Smooth muscle cell (in vitro differentiated cells): ENCODE data around the gene TAF5L. TPM values are rescaled to one million over a fixed set of nuclear protein-coding genes. Genes with fewer than 3 reads are reported as not detected.

Experiments used
- DNase-seq: peaks from one replicate; lab custom pipeline; 2025; ENCODE audit not compliant: unreplicated experiment; lab: John Stamatoyannopoulos, UW
- H2AFZ ChIP-seq: fragments of 200-600 bp; sonication (generic); 2 replicates; pipeline ENCODE4 v1.6.0; 2016; ENCODE audit warnings: antibody characterized with exemption, low read depth, mild to moderate bottlenecking
- H3F3A ChIP-seq: fragments of 200-600 bp; sonication (generic); 2 replicates; pipeline ENCODE4 v1.6.0; 2017; ENCODE audit warnings: antibody characterized with exemption, low read depth
- H3K27ac ChIP-seq: fragments of 200-600 bp; sonication (generic); 2 replicates; pipeline ENCODE4 v1.5.1; 2016; ENCODE audit warnings: low read depth, mild to moderate bottlenecking
- H3K27me3 ChIP-seq: fragments of 200-600 bp; sonication (generic); 2 replicates; pipeline ENCODE4 v1.6.1; 2016; ENCODE audit warnings: low read depth, mild to moderate bottlenecking
- H3K36me3 ChIP-seq: fragments of 200-600 bp; sonication (generic); 2 replicates; pipeline ENCODE4 v1.5.1; 2016; ENCODE audit warnings: low read depth
- H3K4me1 ChIP-seq: fragments of 200-600 bp; sonication (generic); 2 replicates; pipeline ENCODE4 v1.5.1; 2016; ENCODE audit warnings: low read depth
- H3K4me2 ChIP-seq: fragments of 200-600 bp; sonication (generic); 2 replicates; pipeline ENCODE4 v1.6.0; 2016; ENCODE audit warnings: mild to moderate bottlenecking
- H3K4me3 ChIP-seq: fragments of 200-600 bp; sonication (generic); 2 replicates; pipeline ENCODE4 v1.5.1; 2016; ENCODE audit warnings: mild to moderate bottlenecking
- H3K79me2 ChIP-seq: fragments of 200-600 bp; sonication (generic); 2 replicates; pipeline ENCODE4 v1.6.0; 2016; ENCODE audit warnings: low read depth, mild to moderate bottlenecking
- H3K9ac ChIP-seq: fragments of 200-600 bp; sonication (generic); 2 replicates; pipeline ENCODE4 v1.6.0; 2016; ENCODE audit warnings: low read depth
- H3K9me3 ChIP-seq: fragments of 200-600 bp; sonication (generic); replicated peaks from 2 replicates; pipeline ENCODE4 v1.5.1; 2016; ENCODE audit warnings: low read depth
- H4K20me1 ChIP-seq: fragments of 200-600 bp; sonication (generic); 2 replicates; pipeline ENCODE4 v1.6.0; 2016; ENCODE audit warnings: low read depth
- WGBS: methylation state at CpG from one replicate; pipeline ENCODE4 v1.1.7; 2016; ENCODE audit warnings: low lambda C conversion rate; 5-methylcytosine and 5-hydroxymethylcytosine counted together
- polyA plus RNA-seq: library from polyadenylated mRNA; unstranded; fragments of >200 nt; fragmentation: Nextera tagmentation; extraction: Ambion mirVana; gene quantifications from 2 replicates; pipeline ENCODE4 v1.2.1, GENCODE V29; 2016
- total RNA-seq: library from RNA; depleted of rRNA; stranded (reverse); fragments of >200 nt; gene quantifications from 2 replicates; pipeline ENCODE4 v1.2.3, GENCODE V29; 2014
- TF ChIP-seq, protein P1 (sequence below): fragments of 200-600 bp; sonication (generic); IDR thresholded peaks from 2 replicates; pipeline ENCODE4 v1.5.1; 2017; ENCODE audit warnings: borderline replicate concordance, mild to moderate bottlenecking, antibody characterized with exemption; ENCODE audit not compliant: insufficient read depth, poor library complexity, severe bottlenecking

The TAF5L gene
- 11.3 and 13.4 TPM in 2 replicates for total RNA-seq
- polyA plus RNA-seq, result 3.3 and 4.4 TPM in 2 replicates

DNA sequence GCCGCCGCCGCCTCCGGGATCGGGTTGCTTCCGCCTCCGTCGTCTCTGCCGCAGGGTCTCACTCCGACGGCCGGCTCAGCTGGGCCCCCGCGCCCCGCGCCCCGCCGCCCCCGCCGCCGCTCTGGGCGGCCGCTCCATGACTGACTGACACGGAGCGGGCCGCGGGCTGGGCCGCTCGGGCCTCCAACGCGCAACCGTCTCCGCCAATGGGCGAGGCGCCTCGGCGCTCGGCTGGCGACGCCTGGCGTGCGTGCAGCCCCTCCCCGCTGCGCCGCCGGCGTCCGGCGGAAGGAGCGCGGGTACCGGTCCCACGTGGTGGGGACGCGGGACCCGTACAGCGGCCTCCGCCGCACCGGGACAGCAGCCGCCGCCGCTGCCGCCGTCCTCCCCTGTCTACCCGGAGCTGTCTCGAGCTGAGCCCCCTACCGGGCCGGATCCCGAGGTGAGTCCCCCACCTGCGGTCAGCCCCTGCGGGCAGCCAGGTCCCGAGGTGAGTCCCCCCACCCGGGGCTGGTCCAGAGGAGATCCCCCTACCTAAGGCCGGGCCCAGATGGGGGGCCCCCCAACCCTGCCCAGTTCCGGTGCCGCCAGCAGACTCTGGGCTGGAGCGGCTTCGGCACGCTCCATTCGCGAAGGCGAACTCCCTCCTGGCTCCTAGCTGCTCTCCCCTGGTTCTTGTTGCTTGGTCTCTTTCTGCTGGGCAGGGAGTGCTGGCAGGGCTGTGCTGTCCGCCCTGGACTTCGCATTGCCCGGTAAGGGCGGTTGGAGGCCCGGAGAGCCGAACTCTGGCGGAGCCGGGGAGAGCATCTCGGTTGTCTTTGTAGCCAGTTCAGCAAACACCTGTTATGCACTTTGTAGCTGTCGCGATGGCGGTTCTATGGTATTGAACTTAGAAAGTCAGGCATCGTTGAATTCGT, at the start of gene TAF5L, which contains the start of gene URB2:
Gene TAF5L (minus strand): TSS at position 208 of the 917 bp plus-strand sequence. CDS start 11,640 bp downstream, outside the sequence.
Gene URB2 (plus strand): TSS at position 333 of the 917 bp plus-strand sequence. CDS start 1,387 bp downstream, outside the sequence.
- Histone ChIP-seq H3K9me3 (no peaks in the 10 kb centered on the region), H2AFZ (peak within 1 kb of the TSS; percentile 96), H3F3A (no peaks in the 10 kb centered on the region), H3K9ac (peak within 1 kb of the TSS; percentile 82), H3K4me3 (peak within 1 kb of the TSS; percentile 94), H3K4me1 (peaks cover 14% of the 10 kb centered on the region), H3K27ac (peak within 1 kb of the TSS; percentile 47), H3K36me3 (no peaks in the 10 kb centered on the region), H3K4me2 (peak within 1 kb of the TSS; percentile 97), H3K79me2 (peaks cover 85% of the 10 kb centered on the region), H4K20me1 (peaks cover 40% of the 10 kb centered on the region), H3K27me3 (no peaks in the 10 kb centered on the region)
- under 1% methylated on average over 56 of the region's 97 CpGs for WGBS
- TF ChIP-seq, protein P1, sequence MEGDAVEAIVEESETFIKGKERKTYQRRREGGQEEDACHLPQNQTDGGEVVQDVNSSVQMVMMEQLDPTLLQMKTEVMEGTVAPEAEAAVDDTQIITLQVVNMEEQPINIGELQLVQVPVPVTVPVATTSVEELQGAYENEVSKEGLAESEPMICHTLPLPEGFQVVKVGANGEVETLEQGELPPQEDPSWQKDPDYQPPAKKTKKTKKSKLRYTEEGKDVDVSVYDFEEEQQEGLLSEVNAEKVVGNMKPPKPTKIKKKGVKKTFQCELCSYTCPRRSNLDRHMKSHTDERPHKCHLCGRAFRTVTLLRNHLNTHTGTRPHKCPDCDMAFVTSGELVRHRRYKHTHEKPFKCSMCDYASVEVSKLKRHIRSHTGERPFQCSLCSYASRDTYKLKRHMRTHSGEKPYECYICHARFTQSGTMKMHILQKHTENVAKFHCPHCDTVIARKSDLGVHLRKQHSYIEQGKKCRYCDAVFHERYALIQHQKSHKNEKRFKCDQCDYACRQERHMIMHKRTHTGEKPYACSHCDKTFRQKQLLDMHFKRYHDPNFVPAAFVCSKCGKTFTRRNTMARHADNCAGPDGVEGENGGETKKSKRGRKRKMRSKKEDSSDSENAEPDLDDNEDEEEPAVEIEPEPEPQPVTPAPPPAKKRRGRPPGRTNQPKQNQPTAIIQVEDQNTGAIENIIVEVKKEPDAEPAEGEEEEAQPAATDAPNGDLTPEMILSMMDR, result no peak
- DNase-seq, result peak; percentile 56

DNA sequence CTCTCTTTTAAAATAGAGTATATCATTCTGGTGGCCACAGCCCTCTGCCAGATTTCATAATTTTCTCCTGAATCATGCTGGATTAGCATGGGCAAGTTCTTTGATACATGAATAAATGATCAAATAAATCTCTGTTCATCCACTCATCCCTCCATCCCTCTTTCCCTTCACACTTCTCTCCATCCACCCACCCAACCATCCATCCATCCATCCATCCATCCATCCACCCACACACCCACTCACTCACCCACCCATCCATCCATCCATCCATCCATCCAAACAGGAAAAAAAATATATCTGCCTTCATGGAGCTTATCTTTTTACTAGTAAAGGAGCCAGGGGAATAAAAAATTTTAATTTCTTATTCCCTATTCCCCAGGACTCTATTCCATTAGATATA, 49.5 kb upstream of the TAF5L start:
- Histone ChIP-seq H3K9ac (no peak overlapping the region), H3K4me3 (no peak overlapping the region), H3K27ac (no peak overlapping the region), H3K36me3 (no peaks in the 10 kb centered on the region), H3F3A (no peaks in the 10 kb centered on the region), H4K20me1 (no peaks in the 10 kb centered on the region), H3K9me3 (no peaks in the 10 kb centered on the region), H3K4me1 (no peaks in the 10 kb centered on the region), H3K4me2 (no peak overlapping the region), H3K27me3 (no peaks in the 10 kb centered on the region), H3K79me2 (no peaks in the 10 kb centered on the region), H2AFZ (no peak overlapping the region)
- no peak for DNase-seq
- TF ChIP-seq, protein P1, result no peak

DNA sequence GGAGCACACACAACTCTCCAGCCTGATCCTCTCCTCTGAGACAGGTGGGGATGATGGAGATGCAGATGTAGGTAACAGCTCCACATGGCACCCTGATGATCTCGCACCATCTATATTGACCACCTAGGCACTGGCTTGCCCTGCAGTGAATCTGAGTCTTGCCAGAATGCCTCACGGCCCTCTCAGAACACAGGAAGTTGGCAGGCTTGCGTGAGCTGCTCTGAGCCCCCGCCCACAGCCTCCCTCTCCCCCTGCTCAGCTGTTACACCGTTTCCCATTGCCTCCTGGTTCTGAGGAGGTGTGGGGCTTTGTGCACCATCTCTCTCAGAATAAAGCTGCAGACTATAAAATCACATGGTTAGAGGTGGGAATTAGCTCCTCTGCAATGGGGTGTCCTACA, 48.1 kb upstream of the TAF5L start:
- TF ChIP-seq, protein P1, result no peak
- no peaks in the 10 kb centered on the region for H4K20me1 ChIP-seq
- no peaks in the 10 kb centered on the region for H3K4me1 ChIP-seq
- H3K36me3 ChIP-seq, result no peaks in the 10 kb centered on the region
- no peaks in the 10 kb centered on the region for H3K79me2 ChIP-seq
- H3K27ac ChIP-seq, result no peak overlapping the region
- H3K9ac ChIP-seq, result no peak overlapping the region
- H3K9me3 ChIP-seq, result no peaks in the 10 kb centered on the region
- H3F3A ChIP-seq, result no peaks in the 10 kb centered on the region
- H3K27me3 ChIP-seq, result no peaks in the 10 kb centered on the region
- 81% methylated on average over 5 of the region's 5 CpGs for WGBS
- H2AFZ ChIP-seq, result no peak overlapping the region
- no peak for DNase-seq
- no peak overlapping the region for H3K4me2 ChIP-seq
- H3K4me3 ChIP-seq, result no peak overlapping the region
